Raji (cell line): ENCODE results near the gene PHTF2.

Experiments used
- POLR2A ChIP-seq: IDR thresholded peaks from 2 replicates; pipeline ENCODE4 v1.6.1; 2011; ENCODE audit warnings: low read depth, low read length, control low read depth; ENCODE audit not compliant: insufficient read depth

PHTF2 gene

GRCh38 chr7:77838929-77839491 lies 40.4 kb downstream of the PHTF2 start:
- no peak for TF ChIP-seq POLR2A

GRCh38 chr7:77839919-77840318 lies 41.3 kb downstream of the PHTF2 start:
- TF ChIP-seq POLR2A, result no peak

- no peak for TF ChIP-seq POLR2A
Measured at GRCh38 chr7:77843194-77843593, 44.6 kb downstream of the PHTF2 start.

- no peak for TF ChIP-seq POLR2A
Measured at GRCh38 chr7:77846317-77847092, 47.9 kb downstream of the PHTF2 start.

- no peak for TF ChIP-seq POLR2A
Measured at GRCh38 chr7:77855371-77856083, 57.0 kb downstream of the PHTF2 start.

- no peak for TF ChIP-seq POLR2A
Measured at GRCh38 chr7:77858278-77858677, 59.7 kb downstream of the PHTF2 start.

GRCh38 chr7:77859343-77859742 lies 60.8 kb downstream of the PHTF2 start:
- TF ChIP-seq POLR2A, result no peak

GRCh38 chr7:77862691-77863090 lies 64.1 kb downstream of the PHTF2 start:
- no peak for TF ChIP-seq POLR2A

- no peak for TF ChIP-seq POLR2A
Measured at GRCh38 chr7:77863860-77864259, 65.3 kb downstream of the PHTF2 start.

- TF ChIP-seq POLR2A, result no peak
Measured at GRCh38 chr7:77866370-77866769, 67.8 kb downstream of the PHTF2 start.

- TF ChIP-seq POLR2A, result no peak
Measured at GRCh38 chr7:77866786-77867536, 68.4 kb downstream of the PHTF2 start.

- TF ChIP-seq POLR2A, result no peak
Measured at GRCh38 chr7:77867537-77867865, 68.9 kb downstream of the PHTF2 start.

- no peak for TF ChIP-seq POLR2A
Measured at GRCh38 chr7:77877791-77878190, 79.2 kb downstream of the PHTF2 start.

- no peak for TF ChIP-seq POLR2A
Measured at GRCh38 chr7:77878500-77878899, 79.9 kb downstream of the PHTF2 start.

GRCh38 chr7:77879272-77879671 lies 80.7 kb downstream of the PHTF2 start:
- TF ChIP-seq POLR2A, result no peak

- TF ChIP-seq POLR2A, result no peak
Measured at GRCh38 chr7:77881871-77882270, 83.3 kb downstream of the PHTF2 start.

- no peak for TF ChIP-seq POLR2A
Measured at GRCh38 chr7:77885155-77885554, 86.6 kb downstream of the PHTF2 start.
